Putamen (tissue), 1 donor: ENCODE data around the gene AGO4.
"Not testable (repeated sequence)": the region's sequence is repeated elsewhere in the genome, so short reads cannot be mapped to it uniquely, and the experiment has no call there.

Experiments used
- DNase-seq: peaks from one replicate; pipeline ENCODE4 v3.0.0-alpha.2; 2016; ENCODE audit warnings: low spot score

Gene AGO4

DNA sequence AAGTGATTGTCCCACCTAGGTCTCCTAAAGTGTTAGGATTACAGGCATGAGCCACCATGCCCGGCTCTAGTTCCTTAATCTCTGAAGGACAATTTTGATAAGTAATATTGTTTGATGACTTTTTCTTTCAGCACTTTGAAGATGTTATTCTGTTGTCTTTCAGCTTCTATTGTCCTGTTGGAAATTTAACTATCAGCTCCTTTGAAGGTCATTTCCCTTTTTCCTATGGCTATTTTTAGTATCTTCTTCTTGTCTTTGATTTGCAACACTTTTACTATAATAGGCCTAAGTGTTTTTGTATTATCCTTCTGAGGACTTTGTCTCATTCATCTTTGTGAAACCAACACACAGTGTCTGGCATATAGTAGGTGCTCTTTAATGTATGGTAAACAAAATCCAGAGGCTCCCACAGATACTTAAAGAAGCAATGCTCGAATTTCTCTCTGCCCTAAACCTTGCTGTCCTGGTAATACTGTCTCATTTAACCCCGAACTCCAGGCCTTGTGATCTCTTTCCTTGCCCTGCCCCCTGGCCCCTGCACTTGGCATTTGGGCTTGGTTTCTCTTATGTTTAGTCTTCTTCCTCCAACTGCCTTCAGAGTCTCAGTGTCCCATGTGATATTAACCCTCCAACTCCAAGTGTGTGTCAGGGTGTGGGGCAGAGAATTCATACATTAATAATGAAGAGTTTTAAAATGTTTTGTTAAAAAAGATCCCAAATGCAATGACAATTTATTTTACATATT, 56.2 kb downstream of the AGO4 start:
- no peak for DNase-seq

GRCh38 chr1:35864813-35865212, 57.0 kb downstream of the AGO4 start:
- DNase-seq, result no peak

GRCh38 chr1:35866991-35867390, 59.2 kb downstream of the AGO4 start:
- no peak for DNase-seq

DNA sequence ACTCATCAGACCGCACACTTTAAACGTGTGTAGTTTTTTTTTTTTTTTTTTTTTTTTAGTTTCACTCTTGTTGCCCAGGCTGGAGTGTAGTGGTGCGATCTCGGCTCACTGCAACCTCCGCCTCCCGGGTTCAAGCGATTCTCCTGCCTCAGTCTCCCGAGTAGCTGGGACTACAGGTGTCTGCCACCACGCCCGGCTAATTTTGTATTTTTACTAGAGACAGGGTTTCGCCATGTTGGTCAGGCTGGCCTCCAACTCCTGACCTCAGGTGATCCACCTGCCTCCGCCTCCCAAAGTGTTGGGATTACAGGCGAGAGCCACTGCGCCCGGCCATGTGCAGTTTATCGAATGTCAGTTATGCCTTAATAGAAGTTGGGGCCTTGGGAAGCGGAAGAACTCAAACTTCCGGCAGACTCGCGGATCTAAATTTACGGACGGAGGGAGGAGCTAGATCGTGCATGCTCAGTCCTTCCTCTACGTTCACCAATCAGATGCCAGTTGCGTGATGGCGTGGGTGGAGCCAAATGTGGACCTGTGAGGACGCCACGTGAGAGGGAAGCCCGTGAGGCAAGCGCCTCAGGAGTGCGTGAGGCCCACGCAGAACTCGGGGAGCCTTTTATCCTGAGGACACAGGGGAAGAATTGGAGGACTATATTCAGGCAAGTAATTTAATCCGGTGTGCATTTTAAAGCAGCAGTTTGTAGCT, 61.6 kb downstream of the AGO4 start:
- DNase-seq, result not testable (repeated sequence)

DNA sequence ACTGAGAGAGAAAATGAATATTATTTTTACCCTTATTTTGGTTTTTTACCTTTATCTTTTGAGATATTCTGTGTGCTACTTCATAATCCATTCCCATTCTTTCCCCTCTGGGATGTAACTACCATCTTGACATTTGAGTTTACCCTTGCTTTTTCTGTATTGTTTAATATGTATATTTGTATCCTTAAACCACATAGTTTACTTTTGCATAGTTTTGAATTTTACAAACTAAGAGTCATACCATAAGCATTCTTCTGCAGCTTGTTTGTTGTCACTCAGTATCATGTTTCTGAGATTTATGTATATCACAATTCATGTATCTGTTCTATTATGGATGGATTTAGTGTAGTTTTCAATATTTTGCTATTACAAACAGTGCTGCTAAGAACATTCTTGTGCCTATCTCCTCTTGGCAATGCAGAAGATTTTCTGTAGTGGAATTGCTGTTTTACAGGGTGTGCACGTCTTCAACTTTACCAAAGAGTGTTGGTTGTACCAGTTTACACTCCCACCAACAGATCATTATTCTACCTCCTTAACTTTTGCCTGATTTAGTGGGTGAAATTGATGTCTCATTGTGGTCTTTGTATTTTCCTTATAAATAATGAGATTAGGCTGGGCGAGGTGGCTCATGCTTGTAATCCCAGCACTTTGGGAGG, 63.0 kb downstream of the AGO4 start:
- no peak for DNase-seq

DNA sequence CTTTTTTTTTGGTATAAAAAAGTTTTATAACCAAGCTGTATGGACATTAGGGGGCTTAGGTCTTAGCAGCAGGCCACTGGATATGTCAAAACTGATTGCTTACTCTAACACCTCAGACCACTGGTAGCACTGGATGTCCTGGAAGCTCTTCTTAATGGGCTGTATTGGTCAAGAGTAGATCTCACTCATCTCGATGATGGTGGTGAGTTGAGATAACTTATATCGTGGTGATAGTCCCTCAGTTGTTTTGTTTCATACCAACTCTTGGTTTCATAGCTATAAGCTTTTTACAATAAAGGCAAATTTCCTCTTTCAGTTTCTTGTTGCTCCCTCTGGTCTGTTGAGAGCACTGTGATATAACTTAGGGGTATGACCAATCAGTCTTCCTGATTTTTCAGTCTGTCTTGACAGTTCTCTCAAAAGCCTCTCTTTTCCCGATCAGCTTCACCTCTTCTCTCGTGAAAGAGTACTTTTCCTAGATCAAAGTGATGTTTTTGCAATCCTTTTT, 65.5 kb downstream of the AGO4 start:
- DNase-seq, result no peak

DNA sequence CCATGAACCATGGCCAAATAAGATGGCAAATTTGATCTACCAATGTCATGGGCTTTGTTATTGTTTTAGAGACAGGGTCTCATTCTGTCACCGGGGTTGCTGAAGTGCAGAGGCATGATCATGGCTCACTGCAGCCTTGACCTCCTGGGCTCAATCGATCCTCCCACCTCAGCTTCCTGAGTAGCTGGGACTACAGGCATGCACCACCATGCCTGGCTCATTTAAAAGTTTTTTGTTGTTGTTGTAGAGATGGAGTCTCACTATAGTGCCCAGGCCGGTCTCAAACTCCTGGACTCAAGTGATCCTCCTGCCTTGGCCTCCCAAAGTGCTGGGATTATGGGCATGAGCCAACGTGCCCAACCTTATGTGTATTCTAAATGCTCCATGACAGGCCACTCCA, 66.3 kb downstream of the AGO4 start:
- not testable (repeated sequence) for DNase-seq

GRCh38 chr1:35876988-35877387, 69.2 kb downstream of the AGO4 start:
- no peak for DNase-seq

- no peak for DNase-seq
These were observed 74.0 kb downstream of the AGO4 start for GRCh38 chr1:35881850-35882273.

- no peak for DNase-seq
These were observed 74.7 kb downstream of the AGO4 start for GRCh38 chr1:35882586-35882944.

DNA sequence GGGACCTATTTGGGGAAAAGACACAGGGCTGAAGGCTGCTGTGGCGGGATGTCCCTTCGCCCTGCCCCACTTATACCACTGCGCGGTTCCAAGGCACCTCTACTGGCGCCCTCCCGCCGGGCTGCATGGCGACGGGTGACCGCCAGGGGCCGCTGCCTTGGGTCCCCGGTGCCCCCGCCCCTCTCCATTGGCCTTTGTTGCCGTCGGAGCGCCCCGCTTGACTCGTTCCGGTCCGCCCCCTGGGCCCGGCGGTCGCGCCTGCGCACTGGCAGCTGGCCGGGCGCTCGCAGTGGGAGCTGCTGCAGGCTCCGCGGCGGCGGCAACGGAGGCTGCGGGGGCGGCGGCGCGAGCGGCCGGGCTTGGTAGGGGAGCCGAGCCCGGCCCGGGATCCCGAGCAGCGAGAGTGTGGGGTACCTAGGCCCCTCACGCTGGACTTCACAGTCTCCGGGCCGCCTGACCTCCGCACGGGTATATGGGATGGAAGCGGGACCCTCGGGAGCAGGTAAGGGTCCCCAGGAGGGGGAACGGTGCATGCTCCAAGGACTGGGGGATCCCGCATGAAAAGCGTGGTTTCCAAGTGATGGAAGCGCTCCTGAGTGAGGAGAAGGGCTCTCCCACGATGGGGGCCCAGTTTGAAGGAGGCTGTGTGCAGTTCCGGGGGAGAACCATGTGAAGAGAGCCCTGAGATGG, 75.3 kb downstream of the AGO4 start, which contains the start of gene AGO1:
Gene AGO1, plus strand, starts transcription at position 265 of the 690 bp plus-strand sequence. Its CDS starts 213 bp downstream, at position 478.
- DNase-seq, result peak; percentile 94

DNA sequence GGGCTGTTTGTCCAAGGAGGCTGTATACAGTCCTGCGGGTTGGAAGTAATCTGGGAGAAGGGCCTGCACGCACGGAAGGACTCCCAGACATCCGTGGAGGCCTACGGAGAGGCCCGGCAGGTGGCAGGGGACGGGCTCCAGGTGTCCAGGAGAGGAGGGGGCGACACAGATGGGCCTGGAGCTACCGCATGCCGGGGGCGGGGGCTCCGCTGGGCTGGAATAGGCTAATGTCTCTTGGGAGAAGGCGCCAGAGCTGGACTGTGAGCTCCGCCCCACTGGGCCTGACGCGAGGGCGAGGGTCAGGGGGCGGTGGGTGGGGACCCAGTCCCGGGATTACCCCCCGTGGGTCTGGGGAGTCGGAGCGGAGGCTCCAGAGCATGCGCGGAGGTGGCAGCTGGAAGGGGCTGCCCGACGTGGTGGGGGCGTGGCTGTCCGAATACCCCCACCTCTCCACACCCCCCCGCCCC, 75.9 kb downstream of the AGO4 start:
- DNase-seq, result peak; percentile 26

- no peak for DNase-seq
These were observed 77.1 kb downstream of the AGO4 start for GRCh38 chr1:35884934-35885333.

GRCh38 chr1:35885961-35886558, 78.2 kb downstream of the AGO4 start:
- no peak for DNase-seq

DNA sequence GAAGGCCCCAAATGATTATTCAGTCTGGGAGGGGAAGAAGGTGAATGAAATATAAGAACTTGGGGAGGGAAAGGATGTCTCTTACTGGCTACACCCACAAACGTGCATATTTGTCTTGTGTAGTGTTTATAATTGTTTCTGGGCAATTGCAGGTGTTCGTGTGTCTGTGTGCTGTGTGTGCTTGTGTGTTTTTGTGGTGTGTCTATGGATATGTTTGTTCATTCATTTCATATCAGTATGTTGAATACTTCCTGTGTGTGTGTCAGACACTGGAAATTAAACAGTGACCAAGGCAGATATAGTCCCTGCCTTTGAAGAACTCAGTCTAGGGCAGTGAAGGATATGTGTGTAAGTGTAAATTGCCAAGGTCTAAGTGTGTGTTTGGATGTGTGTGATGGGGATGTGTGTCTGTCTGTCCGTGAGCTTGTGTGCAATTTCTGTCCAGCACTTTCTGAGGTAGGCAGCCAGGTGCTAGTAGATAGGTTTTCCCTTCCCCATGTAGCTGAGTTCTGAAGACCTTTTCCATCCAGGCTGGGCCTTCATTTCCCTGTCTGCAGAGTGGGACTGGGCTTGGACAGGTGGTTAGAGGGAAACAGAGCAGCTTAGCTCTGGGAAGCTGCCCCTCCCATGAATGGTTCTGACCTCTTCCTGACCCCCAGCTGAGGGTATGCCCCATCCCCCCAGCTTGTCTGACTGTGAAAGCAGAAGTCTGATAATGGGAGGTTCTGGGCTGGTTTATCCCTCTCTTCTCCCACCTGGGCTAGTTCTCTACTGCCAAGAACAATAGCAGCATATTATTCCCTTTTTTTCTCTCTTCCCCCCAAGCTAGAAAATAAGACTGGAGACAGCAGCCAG, 79.0 kb downstream of the AGO4 start:
- no peak for DNase-seq

GRCh38 chr1:35887508-35887907, 79.7 kb downstream of the AGO4 start:
- no peak for DNase-seq

- DNase-seq, result no peak
These were observed 80.4 kb downstream of the AGO4 start for GRCh38 chr1:35888255-35888654.

DNA sequence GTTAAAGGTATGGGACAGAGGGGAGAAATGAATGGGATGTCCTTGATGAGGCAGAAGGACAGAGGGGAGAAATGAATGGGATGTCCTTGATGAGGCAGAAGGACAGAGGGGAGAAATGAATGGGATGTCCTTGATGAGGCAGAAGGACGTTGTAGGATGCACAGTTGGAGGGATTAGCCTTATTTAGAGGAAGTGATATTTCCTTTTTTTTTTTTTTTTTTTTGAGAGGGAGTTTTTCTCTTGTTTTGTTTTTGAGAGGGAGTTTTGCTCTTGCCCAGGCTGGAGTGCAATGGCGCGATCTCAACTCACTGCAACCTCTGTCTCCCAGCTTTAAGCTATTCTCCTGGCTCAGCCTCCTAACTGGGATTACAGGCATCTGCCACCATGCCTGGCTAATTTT, 81.2 kb downstream of the AGO4 start:
- DNase-seq, result not testable (repeated sequence)

DNA sequence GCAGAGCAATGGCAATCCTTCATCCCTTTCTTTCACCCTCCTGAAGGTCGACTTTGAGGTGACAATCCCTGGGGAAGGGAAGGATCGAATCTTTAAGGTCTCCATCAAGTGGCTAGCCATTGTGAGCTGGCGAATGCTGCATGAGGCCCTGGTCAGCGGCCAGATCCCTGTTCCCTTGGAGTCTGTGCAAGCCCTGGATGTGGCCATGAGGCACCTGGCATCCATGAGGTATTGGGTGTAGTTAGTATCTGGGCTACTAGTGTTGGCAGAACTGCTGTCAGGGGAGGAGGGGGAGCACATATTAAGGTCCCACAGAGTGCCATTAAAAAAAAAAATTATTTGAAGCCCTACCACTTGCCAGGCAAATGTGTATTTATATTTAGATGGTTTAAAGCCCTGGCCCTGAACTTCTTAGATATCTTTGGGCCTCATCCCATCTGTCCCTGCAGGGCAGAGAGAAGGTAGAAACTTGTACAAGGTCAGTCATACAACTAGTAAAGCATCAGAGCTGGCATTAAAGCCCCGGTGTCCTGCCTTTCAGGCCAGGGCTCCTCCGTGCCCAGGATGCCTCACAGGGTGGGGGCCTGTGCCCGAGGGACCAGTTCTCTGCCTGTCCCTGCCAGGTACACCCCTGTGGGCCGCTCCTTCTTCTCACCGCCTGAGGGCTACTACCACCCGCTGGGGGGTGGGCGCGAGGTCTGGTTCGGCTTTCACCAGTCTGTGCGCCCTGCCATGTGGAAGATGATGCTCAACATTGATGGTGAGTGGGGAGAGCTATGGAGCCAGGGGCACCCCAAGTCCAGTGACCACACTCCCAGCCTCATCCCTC, 85.4 kb downstream of the AGO4 start:
- no peak for DNase-seq

GRCh38 chr1:35894183-35894582, 86.4 kb downstream of the AGO4 start:
- DNase-seq, result peak; percentile 25
